IMR-90 (cell line): ENCODE measurements around the gene RBM41. TPM values are rescaled to one million over a fixed set of nuclear protein-coding genes. Genes with fewer than 3 reads are reported as not detected.
"Not testable (repeated sequence)": the region's sequence is repeated elsewhere in the genome, so short reads cannot be mapped to it uniquely, and the experiment has no call there.

Experiments used
- ATAC-seq: fragments of 200-7000 bp; cut with Tn5 transposase; 2 replicates; pipeline ENCODE4 v1.9.1; 2020; ENCODE audit warnings: low read depth, mild to moderate bottlenecking, moderate library complexity
- BruUV-seq: library from RNA; stranded (reverse); fragments of 400-500 nt; replicated peaks from 2 replicates; lab custom pipeline; 2021; lab: Mats Ljungman, UMichigan
- CTCF ChIA-PET: fragments of 300-600 bp; formaldehyde crosslinking; extraction: SDS; loops from one replicate; lab custom pipeline; 2021; ENCODE audit warnings: antibody characterized with exemption; lab: Yijun Ruan, JAX
- POLR2A ChIA-PET: fragments of 300-600 bp; sonication (Branson Sonifier 250); formaldehyde crosslinking; loops from one replicate; lab custom pipeline; 2022; ENCODE audit warnings: antibody characterized with exemption; ENCODE audit not compliant: unreplicated experiment; lab: Charles Lee
- DNase-seq: peaks from one replicate; pipeline ENCODE4 v3.0.0; 2013
- H2AFZ ChIP-seq: replicated peaks from 2 replicates; pipeline ENCODE3; 2013; ENCODE audit warnings: low read length, mild to moderate bottlenecking; ENCODE audit not compliant: poor library complexity
- H2AK5ac ChIP-seq: 2 replicates; pipeline ENCODE4 v1.6.1; 2013; ENCODE audit warnings: low read depth, low read length, inconsistent platforms
- H2AK9ac ChIP-seq: replicated peaks from 2 replicates; pipeline ENCODE3; 2013; ENCODE audit warnings: mild to moderate bottlenecking, low read depth, low read length, moderate library complexity; ENCODE audit not compliant: poor library complexity
- H2BK120ac ChIP-seq: 2 replicates; pipeline ENCODE4 v1.6.1; 2013; ENCODE audit warnings: low read depth, low read length, inconsistent platforms
- H2BK15ac ChIP-seq: 3 replicates; pipeline ENCODE4 v1.6.1; 2013; ENCODE audit warnings: low read depth, low read length, inconsistent platforms
- H2BK20ac ChIP-seq: 2 replicates; pipeline ENCODE4 v1.6.1; 2013; ENCODE audit warnings: low read depth, mild to moderate bottlenecking, inconsistent platforms, low read length, moderate library complexity
- H2BK5ac ChIP-seq: 2 replicates; pipeline ENCODE4 v1.6.1; 2013; ENCODE audit warnings: mild to moderate bottlenecking, low read depth, low read length, inconsistent platforms; ENCODE audit not compliant: poor library complexity, severe bottlenecking
- H3K14ac ChIP-seq: replicated peaks from 2 replicates; pipeline ENCODE4 v1.6.1; 2013; ENCODE audit warnings: low read depth, low read length, inconsistent platforms
- H3K18ac ChIP-seq: 2 replicates; pipeline ENCODE4 v1.6.1; 2013; ENCODE audit warnings: low read depth, low read length, control low read depth
- H3K23ac ChIP-seq: 2 replicates; pipeline ENCODE4 v1.6.1; 2013; ENCODE audit warnings: low read depth, low read length, inconsistent platforms
- H3K27ac ChIP-seq: 2 replicates; pipeline ENCODE4 v1.5.1; 2013; ENCODE audit warnings: mild to moderate bottlenecking, control low read depth, low read length; ENCODE audit not compliant: insufficient read depth
- H3K27me3 ChIP-seq: 2 replicates; pipeline ENCODE4 v1.6.1; 2013; ENCODE audit warnings: low read length; ENCODE audit not compliant: control insufficient read depth, insufficient read depth
- H3K36me3 ChIP-seq: 2 replicates; pipeline ENCODE4 v1.6.1; 2013; ENCODE audit warnings: low read length, mixed read lengths; ENCODE audit not compliant: control insufficient read depth, insufficient read depth
- H3K4ac ChIP-seq: 2 replicates; pipeline ENCODE4 v1.6.1; 2013; ENCODE audit warnings: low read depth, low read length, inconsistent platforms
- H3K4me1 ChIP-seq: 2 replicates; pipeline ENCODE4 v1.6.1; 2013; ENCODE audit warnings: low read length, mixed read lengths; ENCODE audit not compliant: control insufficient read depth, insufficient read depth
- H3K4me2 ChIP-seq: 2 replicates; pipeline ENCODE4 v1.6.1; 2013; ENCODE audit warnings: low read depth, mild to moderate bottlenecking, control low read depth, low read length, moderate library complexity
- H3K4me3 ChIP-seq: 2 replicates; pipeline ENCODE4 v1.5.1; 2013; ENCODE audit warnings: low read depth, mild to moderate bottlenecking, control low read depth, low read length, moderate library complexity; ENCODE audit not compliant: insufficient read depth
- H3K56ac ChIP-seq: 2 replicates; pipeline ENCODE4 v1.6.1; 2013; ENCODE audit warnings: low read length, inconsistent platforms; ENCODE audit not compliant: insufficient read depth; ENCODE audit errors: extremely low read depth
- H3K79me1 ChIP-seq, 2 experiments: 2 replicates each; pipeline ENCODE4 v1.6.1; 2013; ENCODE audit warnings: low read length in 2 of 2, inconsistent platforms in 1 of 2, low read depth in 1 of 2
- H3K9ac ChIP-seq: 2 replicates; pipeline ENCODE4 v1.6.1; 2013; ENCODE audit warnings: low read depth, low read length, control low read depth
- H3K9me1 ChIP-seq: 2 replicates; pipeline ENCODE4 v1.6.1; 2013; ENCODE audit warnings: low read length, inconsistent platforms; ENCODE audit not compliant: insufficient read depth
- H3K9me3 ChIP-seq: 2 replicates; pipeline ENCODE4 v1.6.1; 2013; ENCODE audit warnings: low read length; ENCODE audit not compliant: control insufficient read depth, insufficient read depth
- H4K20me1 ChIP-seq: 2 replicates; pipeline ENCODE4 v1.6.1; 2013; ENCODE audit warnings: low read length, inconsistent platforms; ENCODE audit not compliant: insufficient read depth
- H4K5ac ChIP-seq: 2 replicates; pipeline ENCODE4 v1.6.1; 2013; ENCODE audit warnings: mild to moderate bottlenecking, low read depth, low read length, control low read depth
- H4K8ac ChIP-seq, 2 experiments: 2 replicates each; pipeline ENCODE4 v1.6.1; 2013; ENCODE audit warnings: low read depth in 2 of 2, low read length in 2 of 2, control low read depth in 1 of 2, inconsistent platforms in 1 of 2
- H4K91ac ChIP-seq: 2 replicates; pipeline ENCODE4 v1.6.1; 2013; ENCODE audit warnings: low read depth, low read length, inconsistent platforms; ENCODE audit not compliant: insufficient read depth
- NFE2L2 ChIP-seq: fragments of 150-350 bp; IDR thresholded peaks from 2 replicates; pipeline ENCODE4 v1.6.1; 2016; ENCODE audit warnings: low read depth, mild to moderate bottlenecking, low read length
- USF2 ChIP-seq: fragments of 150-350 bp; IDR thresholded peaks from 2 replicates; pipeline ENCODE4 v1.6.1; 2017; ENCODE audit warnings: mild to moderate bottlenecking, antibody characterized with exemption, low read length, low read depth
- WGBS, 2 experiments: methylation state at CpG; one replicate each; pipeline versions ENCODE4 v1.1.5 to v1.1.7; 2013; ENCODE audit warnings: missing lambda C conversion rate in 2 of 2; ENCODE audit not compliant: insufficient read length in 1 of 2; ENCODE audit errors: extremely low coverage in 2 of 2; 5-methylcytosine and 5-hydroxymethylcytosine counted together
- dilution Hi-C: fragments of 300-500 bp; cut with HindIII; formaldehyde crosslinking; loops from one replicate; pipeline ENCODE4 v1.14.3; 2018; ENCODE audit warnings: low sequenced_read_pairs; ENCODE audit not compliant: unreplicated experiment
- in situ Hi-C: fragments of 300-500 bp; cut with MboI; formaldehyde crosslinking; loops from 3 replicates; pipeline ENCODE4 v1.14.3; 2019; ENCODE audit warnings: low sequenced_read_pairs, inconsistent platforms, mixed read lengths
- intact Hi-C: fragments of 100-400 bp; cut with micrococcal nuclease; formaldehyde crosslinking; loops from 2 replicates; pipeline ENCODE4 v1.10.0; 2022
- polyA plus RNA-seq, 3 experiments: library from polyadenylated mRNA; depleted of rRNA; stranded (reverse); fragments of >200 nt; gene quantifications; 2 replicates each; pipeline ENCODE4 v1.2.3, GENCODE V29; 2012; ENCODE audit warnings: low replicate concordance in 1 of 3
- total RNA-seq: library from RNA; depleted of rRNA; stranded (reverse); fragments of >200 nt; gene quantifications from 2 replicates; pipeline ENCODE4 v1.2.3, GENCODE V29; 2012

The RBM41 gene
- total and polyA plus RNA-seq, 2 of the 4 experiments (the other 2 are of a cell fraction), result 3.9 to 8.6 TPM

GRCh38 chrX:107167163-107167921 is 48.7 kb upstream of the RBM41 start (continued):
- TF ChIP-seq NFE2L2 (no peak), USF2 (no peak)

DNA sequence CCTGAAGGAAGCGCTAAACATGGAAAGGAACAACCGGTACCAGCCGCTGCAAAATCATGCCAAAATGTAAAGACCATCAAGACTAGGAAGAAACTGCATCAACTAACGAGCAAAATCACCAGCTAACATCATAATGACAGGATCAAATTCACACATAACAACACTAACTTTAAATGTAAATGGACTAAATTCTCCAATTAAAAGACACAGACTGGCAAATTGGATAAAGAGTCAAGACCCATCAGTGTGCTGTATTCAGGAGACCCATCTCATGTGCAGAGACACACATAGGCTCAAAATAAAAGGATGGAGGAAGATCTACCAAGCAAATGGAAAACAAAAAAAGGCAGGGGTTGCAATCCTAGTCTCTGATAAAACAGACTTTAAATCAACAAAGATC is 39.0 kb upstream of the RBM41 start:
- H3K18ac ChIP-seq, H3K4ac ChIP-seq, ATAC-seq, H3K23ac ChIP-seq, H4K91ac ChIP-seq, H2BK20ac ChIP-seq, H3K9me1 ChIP-seq, CTCF ChIA-PET, H2BK15ac ChIP-seq, H3K9ac ChIP-seq, H4K5ac ChIP-seq, H3K14ac ChIP-seq, H3K27ac ChIP-seq, H2BK120ac ChIP-seq, intact Hi-C loops, H3K9me3 ChIP-seq, H2AFZ ChIP-seq, in situ Hi-C loops, dilution Hi-C loops, H3K27me3 ChIP-seq, H3K79me1 ChIP-seq, H3K4me2 ChIP-seq, DNase-seq, H3K36me3 ChIP-seq, H3K4me3 ChIP-seq, BruUV-seq, H2AK5ac ChIP-seq, H3K56ac ChIP-seq, H4K20me1 ChIP-seq, H4K8ac ChIP-seq, H2BK5ac ChIP-seq, H2AK9ac ChIP-seq, POLR2A ChIA-PET, H3K4me1 ChIP-seq: not testable (repeated sequence)
- no CpG with 5 or more reads among the region's 4 CpGs for WGBS, 2 experiments

DNA sequence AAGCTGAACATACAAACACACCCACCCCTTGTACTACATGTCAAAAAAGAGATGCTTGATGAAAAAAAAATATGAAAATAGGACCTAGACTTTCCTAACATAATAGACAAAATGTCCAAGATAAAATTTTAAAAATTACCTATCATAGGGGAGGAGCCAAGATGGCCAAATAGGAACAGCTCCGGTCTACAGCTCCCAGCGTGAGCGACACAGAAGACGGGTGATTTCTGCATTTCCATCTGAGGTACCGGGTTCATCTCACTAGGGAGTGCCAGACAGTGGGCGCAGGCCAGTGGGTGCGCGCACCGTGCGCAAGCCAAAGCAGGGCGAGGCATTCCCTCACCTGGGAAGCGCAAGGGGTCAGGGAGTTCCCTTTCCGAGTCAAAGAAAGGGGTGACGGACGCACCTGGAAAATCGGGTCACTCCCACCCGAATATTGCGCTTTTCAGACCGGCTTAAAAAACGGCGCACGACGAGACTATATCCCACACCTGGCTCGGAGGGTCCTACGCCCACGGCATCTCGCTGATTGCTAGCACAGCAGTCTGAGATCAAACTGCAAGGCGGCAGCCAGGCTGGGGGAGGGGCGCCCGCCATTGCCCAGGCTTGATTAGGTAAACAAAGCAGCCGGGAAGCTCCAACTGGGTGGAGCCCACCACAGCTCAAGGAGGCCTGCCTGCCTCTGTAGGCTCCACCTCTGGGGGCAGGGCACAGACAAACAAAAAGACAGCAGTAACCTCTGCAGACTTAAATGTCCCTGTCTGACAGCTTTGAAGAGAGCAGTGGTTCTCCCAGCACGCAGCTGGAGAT is 37.2 kb upstream of the RBM41 start:
- in situ Hi-C loops, result not testable (repeated sequence)

More for the DNA sequence above, 37.2 kb upstream of the RBM41 start:
- H3K79me1 ChIP-seq, H4K91ac ChIP-seq, intact Hi-C loops, H2AK9ac ChIP-seq, H3K18ac ChIP-seq, BruUV-seq, H2AFZ ChIP-seq, H3K9me1 ChIP-seq, H4K8ac ChIP-seq, DNase-seq, H2BK5ac ChIP-seq, CTCF ChIA-PET, H3K36me3 ChIP-seq, H2BK20ac ChIP-seq, H3K9ac ChIP-seq, H3K4me1 ChIP-seq, H2AK5ac ChIP-seq, H3K9me3 ChIP-seq, H3K56ac ChIP-seq, H3K4me2 ChIP-seq, H3K14ac ChIP-seq, H3K4me3 ChIP-seq, H3K27me3 ChIP-seq, H3K27ac ChIP-seq, ATAC-seq, POLR2A ChIA-PET, H2BK120ac ChIP-seq, H2BK15ac ChIP-seq, dilution Hi-C loops, H4K20me1 ChIP-seq, H3K4ac ChIP-seq, H4K5ac ChIP-seq, H3K23ac ChIP-seq: not testable (repeated sequence)
- no CpG with 5 or more reads among the region's 32 CpGs for WGBS, 2 experiments
